ENCODE results near the gene KDM6A. TPM values are rescaled to one million over a fixed set of nuclear protein-coding genes. Genes with fewer than 3 reads are reported as not detected.
"Not testable (repeated sequence)": the region's sequence is repeated elsewhere in the genome, so short reads cannot be mapped to it uniquely, and the experiment has no call there.

KDM6A gene
- total RNA-seq, 1 donor from 2014 or later = 27.0 TPM

DNA sequence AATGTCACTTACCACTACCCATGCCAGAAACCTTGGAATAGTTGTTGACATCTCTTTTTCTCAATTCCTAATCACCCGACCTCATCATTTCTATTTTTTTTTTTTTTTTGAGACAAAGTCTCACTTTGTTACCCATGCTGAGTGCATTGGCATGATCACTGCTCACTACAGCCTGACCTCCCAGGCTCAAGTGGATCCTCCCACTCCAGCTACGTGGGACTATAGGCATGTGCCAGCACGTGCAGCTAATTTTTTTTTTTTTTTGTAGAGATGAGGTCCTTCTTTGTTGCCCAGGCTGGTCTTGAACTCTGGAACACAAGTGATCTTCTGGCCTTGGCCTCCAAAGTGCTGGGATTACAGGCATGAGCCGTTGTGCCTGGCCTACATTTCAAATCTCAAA lies 12.0 kb downstream of the KDM6A start:
- DNase-seq (ENCODE audit: extremely low read depth, low read depth, low spot score) = no peak

DNA sequence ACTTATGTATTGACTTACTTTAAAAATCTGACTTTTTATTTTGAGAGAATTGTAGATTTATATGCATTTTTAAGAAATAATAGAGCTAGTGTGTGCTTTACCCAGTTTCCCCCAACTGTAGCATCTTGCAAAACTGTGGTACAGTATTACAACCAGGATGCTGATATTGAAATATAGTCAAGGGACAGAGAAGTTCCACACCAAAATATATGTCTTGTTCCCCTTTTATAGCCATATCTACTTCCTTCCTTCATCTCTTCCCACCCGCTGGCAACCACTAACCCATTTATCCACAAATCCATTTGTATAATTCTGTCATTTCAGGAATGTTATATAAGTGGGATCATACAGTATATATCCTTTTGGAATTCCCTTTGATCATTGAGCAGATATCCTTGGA lies 16.8 kb downstream of the KDM6A start:
- no peak for DNase-seq (ENCODE audit: extremely low read depth, low read depth, low spot score)

DNA sequence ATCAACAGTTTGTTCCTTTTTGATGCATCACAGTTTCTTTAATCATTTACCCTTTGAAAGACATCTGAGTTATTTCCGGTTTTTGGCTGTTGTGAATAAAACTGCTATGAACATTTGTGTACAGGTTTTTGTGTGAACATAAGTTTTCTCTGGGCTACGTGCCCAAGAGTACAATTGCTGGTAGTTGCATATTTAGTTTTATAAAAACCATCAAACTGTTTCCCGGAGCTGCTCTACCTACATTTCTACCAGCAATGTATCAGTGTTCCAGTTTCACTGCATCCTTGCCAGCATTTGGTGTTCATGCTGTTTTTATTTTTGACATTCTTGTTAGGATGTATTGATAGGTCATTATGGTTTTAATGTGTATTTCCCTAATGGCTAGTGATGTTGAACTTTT lies 17.3 kb downstream of the KDM6A start:
- no peak for DNase-seq (ENCODE audit: extremely low read depth, low read depth, low spot score)

DNA sequence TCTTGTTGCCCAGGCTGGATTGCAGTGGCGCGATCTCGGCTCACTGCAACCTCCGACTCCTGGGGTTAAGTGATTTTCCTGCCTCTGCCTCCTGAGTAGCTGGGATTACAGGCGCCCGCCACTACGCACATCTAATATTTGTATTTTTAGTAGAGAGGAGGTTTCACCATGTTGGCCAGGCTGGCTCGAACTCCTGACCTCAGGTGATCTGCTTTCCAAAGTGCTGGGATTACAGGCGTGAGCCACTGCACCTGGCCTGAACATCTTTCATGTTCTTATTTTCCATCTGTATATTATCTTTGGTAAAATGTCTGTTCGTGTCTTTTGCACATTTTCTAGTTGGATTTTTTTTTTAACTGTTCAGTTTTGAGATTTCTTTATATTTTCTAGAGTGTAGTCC lies 17.7 kb downstream of the KDM6A start:
- DNase-seq (ENCODE audit: extremely low read depth, low read depth, low spot score) = not testable (repeated sequence)

DNA sequence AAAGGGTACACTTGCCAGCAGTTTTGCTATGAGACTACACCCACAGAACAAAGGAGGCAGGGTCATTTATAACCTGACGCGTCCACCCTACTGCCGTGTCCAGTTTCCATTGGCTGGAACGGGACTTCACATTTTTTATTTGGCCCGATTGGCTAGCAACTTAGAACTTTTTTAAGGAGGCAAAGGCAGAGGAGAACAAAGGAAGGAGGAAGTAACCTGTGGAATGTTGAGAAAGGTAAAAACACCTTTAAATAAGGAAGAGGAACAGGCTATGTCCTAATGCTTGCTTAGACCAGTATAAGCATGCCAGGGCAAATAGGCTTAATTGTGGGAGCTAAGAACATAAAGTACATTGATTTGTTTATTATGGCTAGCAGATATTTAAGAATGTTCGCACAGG lies 18.7 kb downstream of the KDM6A start:
- DNase-seq (ENCODE audit: extremely low read depth, low read depth, low spot score) = no peak

DNA sequence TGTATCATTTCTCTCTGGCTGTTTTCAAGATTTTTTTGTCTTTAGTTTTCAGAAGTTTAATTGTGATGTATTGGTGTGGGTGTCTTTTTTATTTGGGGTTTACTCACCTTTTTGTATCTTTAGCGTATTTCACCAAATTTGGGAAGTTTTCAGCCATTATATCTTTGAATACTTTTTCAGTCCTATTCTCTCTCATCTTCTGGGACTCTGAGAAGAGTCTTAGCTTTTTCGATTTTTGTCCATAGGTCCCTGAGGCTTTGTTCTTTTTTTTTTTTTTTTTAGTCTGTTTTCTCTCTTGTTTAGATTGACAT lies 23.8 kb downstream of the KDM6A start:
- no peak for DNase-seq (ENCODE audit: extremely low read depth, low read depth, low spot score)

DNA sequence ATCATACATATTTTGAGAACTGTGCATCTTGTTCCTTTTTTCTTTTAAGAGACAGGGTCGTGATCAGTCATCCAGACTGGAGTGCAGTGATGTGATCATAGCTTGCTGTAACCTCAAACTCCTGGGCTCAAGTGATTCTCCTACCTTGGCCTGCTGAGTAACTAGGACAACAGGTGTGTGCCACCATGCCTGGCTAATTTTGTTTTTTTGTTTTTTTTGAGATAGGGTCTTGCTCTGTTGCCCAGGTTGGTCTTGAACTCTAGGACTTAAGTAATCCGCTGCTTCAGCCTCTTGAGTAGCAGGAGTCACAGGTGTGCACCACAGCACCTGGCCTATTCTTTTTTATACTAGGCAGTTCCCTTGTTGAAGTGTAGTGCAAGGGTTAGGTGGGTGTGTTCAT lies 24.6 kb downstream of the KDM6A start:
- no peak for DNase-seq (ENCODE audit: extremely low read depth, low read depth, low spot score)

DNA sequence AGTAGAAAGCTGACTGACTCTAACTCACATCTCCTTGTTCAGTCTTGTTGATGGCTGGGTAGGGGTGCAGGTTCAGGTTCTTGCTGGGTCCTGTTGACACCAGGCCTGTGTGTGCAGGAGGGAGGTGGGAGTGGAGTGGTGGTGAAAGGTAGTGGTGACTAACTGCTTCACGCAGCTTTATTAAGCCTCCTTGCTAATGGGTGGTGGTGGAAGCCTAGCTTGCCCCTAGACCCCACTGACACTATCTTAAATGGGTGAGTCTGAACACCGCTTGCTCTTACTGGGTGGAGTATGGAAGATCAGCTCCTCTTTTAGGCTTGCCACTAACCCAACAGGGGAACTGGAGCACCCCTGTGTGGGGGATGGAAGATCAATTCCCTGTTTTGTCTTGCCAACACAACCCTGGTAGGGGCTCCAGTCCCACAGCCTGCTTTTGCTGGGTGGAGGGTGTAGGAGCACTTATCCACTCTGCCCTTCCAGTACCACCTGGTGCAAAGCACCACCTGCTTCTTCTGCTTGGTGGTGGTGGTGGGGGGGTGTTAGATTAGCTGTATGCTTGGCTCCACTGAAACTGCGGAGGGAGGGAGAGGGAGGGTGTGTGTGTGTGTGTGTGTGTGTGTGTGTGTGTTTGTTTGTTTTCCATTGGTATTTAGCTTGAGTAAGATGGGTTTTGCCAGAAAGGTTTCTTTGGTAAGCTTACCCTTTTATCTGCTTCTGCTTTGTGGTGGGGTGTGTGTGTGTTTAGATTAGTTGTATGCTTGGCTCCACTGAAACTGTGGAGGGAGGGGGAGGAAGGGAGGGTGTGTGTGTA lies 25.6 kb downstream of the KDM6A start:
- no peak for DNase-seq (ENCODE audit: extremely low read depth, low read depth, low spot score)

DNA sequence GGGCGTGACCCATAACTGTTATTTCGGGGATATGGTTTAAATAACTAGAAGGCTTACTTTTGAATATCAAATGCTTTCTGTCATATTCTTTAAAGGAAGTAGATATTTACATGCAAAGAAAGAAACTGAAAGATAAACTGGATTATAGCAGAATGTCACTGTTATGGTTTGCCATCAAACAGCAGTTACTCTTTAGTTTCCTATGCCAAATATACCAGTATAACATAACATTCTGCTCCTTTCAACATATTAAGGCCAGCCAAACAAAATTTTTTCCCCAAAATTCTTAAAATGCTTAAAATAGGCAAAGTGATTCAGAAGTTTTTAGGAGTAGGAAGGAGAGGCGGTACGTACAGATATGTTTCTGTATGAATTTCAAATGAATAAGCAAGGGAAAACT lies 27.0 kb downstream of the KDM6A start:
- DNase-seq (ENCODE audit: extremely low read depth, low read depth, low spot score) = no peak

DNA sequence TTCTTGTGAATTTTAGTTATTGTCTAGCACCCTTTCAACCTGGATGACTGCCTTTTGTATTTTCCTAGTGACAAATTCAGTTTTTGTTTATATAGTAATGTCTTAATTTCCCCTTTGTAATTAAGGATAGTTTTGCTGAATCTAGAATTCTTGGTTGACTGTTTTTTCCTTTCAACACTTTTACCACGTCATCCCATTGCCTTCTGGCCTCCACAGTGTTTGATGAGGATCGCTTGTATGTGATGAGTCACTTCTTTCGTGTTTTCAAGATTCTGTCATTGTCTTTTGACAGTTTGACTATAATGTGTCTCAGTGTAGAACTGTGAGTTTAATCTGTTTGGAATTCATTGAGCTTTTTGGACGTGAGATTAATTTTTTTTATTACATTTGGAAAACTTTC lies 30.1 kb downstream of the KDM6A start:
- DNase-seq (ENCODE audit: extremely low read depth, low read depth, low spot score) = peak; percentile 54

DNA sequence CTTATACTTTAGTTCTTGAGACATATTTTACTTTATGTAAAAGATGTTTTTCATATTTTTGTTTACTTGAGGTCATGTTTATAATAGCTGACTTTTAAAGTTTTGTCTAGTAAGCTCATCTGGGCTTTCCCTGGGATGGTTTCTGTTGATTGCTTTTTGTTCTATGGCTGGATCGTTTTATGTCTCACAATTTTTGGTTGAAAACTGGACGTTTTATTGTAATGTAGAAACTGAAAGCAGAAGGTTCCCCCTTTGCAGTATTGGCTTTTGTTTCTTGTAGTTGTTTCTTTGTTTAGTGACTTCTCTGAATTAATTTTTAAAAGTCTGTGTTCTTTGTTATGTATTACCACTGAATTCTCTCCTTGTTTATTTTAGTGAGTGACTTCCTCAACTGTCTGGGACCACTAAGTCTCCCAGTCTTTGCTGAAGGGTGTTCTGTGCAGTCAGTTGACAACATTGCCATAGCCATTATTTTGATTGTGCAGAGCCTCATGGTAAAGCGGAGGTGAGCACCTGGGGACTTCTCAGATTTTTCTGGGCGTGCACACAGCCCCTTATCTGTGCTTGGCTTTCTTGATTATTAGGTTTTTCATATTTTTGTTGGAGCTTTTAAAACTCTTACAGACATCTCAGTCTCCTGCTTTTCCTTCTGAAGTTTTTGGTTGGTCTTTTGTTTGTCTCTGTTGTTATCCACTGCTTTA lies 31.0 kb downstream of the KDM6A start:
- no peak for DNase-seq (ENCODE audit: extremely low read depth, low read depth, low spot score)

DNA sequence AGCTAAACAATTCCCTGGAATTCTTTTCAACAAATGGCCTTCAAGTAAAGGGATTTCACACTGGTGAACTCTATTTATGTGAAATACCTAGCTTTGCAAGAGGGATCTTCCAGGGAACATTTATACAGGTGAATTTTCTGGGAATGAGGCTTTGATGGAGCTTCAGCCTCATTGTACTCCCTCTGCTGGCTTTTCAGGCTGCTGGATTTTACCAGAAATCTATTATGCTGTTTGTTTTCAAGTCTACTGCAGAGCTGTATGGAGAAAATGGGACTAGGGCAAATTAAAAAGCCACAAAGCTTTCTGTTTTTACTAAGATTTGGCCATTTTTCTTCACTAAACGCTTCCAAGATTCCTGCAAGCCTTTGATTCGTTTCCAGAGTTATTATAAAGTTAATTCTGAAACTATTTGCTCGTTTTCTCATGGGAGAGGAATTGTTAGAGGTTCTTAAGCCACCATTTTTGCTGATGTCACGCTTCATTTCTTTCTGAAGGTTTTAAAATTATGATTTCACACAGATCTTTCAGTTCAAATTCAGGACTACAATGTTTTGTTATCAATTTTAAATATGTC lies 31.6 kb downstream of the KDM6A start:
- DNase-seq (ENCODE audit: extremely low read depth, low read depth, low spot score) = no peak

DNA sequence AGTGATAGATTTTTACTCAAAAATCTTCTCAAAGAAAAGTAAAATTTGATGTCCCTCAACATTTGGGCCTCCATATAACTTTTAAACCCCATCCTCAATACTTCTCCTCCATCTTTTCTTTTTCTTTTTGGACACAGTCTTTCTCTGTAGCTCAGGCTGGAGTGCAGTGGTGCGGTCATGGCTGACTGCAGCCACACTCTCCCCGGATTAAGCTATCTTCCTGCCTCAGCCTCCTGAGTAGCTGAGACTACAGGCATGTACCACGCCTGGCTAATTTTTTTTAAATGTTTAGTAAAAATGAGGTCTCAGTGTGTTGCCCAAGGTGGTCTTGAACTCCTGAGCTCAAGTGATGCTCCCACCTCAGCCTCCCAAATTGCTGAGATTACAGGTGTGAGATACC lies 33.1 kb downstream of the KDM6A start:
- no peak for DNase-seq (ENCODE audit: extremely low read depth, low read depth, low spot score)

DNA sequence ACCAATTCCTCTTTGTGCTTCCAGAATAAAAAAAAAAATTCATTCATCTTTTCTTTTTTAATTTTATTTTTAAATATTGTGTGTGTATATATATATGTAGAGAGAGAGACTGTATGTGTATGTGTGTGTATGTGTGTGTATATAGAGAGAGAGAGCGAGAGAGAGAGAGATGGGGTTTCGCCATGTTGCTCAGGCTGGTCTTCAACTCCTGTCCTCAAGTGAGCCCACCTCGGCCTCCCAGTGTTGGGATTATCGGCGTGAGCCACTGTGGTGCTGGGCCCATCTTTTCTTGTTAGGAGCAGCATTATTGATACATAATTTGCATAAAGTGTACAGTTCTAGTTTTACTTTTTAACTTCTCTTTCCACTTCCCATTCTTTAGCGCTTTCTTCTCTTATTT lies 33.6 kb downstream of the KDM6A start:
- no peak for DNase-seq (ENCODE audit: extremely low read depth, low read depth, low spot score)

DNA sequence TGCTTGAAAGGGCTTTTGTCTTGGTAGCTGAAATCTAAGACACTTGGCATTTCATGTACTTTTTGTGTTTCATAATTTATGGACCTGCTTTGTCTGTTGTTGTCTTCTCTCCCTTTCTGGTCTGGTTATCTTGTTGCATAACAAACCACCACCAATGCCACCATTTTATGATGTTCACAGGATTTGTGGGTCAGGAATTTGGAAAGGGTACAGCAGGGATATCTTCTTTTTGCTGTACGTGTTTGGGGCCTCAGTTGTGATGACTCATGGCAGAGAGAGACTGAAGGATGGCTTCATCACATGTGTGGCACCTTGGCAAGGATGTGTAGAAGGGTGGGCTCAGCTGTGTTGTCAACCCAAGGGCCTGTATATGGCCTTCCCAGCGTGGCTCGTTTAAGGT lies 35.2 kb downstream of the KDM6A start:
- no peak for DNase-seq (ENCODE audit: extremely low read depth, low read depth, low spot score)

DNA sequence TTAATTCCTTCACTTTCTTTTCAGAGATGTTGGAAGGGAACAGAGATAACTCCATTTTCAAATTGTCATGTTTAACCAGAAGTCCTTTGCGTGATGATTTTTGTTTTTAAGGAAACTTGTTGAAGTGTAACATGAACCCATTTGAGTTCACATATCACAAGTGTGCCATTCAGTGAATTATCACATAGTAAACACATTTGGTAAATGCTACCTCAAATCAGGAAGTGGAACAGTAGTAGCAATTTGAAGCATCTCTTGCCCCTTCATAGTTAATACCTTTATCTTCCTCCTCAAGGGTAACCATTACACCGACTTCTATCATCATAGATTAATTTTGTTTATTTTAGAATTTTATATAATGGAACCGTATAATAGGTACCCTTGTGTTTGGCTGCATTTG lies 35.8 kb downstream of the KDM6A start:
- no peak for DNase-seq (ENCODE audit: extremely low read depth, low read depth, low spot score)

DNA sequence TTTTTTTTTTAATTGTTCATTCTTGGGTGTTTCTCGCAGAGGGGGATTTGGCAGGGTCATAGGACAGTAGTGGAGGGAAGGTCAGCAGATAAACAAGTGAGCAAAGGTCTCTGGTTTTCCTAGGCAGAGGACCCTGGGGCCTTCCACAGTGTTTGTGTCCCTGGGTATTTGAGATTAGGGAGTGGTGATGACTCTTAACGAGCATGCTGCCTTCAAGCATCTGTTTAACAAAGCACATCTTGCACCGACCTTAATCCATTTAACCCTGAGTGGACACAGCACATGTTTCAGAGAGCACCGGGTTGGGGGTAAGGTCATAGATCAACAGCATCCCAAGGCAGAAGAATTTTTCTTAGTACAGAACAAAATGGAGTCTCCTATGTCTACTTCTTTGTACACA lies 37.5 kb downstream of the KDM6A start:
- not testable (repeated sequence) for DNase-seq (ENCODE audit: extremely low read depth, low read depth, low spot score)

DNA sequence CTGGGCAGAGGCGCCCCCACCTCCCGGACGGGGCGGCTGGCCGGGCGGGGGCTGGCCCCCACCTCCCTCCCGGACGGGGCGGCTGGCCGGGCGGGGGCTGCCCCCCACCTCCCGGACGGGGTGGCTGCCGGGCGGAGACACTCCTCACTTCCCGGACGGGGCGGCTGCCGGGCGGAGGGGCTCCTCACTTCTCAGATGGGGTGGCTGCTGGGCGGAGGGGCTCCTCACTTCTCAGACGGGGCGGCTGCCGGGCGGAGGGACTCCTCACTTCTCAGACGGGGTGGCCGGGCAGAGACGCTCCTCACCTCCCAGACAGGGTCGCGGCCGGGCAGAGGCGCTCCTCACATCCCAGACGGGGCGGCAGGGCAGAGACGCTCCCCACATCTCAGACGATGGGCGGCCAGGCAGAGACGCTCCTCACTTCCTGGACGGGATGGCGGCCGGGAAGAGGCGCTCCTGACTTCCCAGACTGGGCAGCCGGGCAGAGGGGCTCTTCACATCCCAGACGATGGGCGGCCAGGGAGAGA lies 38.1 kb downstream of the KDM6A start:
- not testable (repeated sequence) for DNase-seq (ENCODE audit: extremely low read depth, low read depth, low spot score)

DNA sequence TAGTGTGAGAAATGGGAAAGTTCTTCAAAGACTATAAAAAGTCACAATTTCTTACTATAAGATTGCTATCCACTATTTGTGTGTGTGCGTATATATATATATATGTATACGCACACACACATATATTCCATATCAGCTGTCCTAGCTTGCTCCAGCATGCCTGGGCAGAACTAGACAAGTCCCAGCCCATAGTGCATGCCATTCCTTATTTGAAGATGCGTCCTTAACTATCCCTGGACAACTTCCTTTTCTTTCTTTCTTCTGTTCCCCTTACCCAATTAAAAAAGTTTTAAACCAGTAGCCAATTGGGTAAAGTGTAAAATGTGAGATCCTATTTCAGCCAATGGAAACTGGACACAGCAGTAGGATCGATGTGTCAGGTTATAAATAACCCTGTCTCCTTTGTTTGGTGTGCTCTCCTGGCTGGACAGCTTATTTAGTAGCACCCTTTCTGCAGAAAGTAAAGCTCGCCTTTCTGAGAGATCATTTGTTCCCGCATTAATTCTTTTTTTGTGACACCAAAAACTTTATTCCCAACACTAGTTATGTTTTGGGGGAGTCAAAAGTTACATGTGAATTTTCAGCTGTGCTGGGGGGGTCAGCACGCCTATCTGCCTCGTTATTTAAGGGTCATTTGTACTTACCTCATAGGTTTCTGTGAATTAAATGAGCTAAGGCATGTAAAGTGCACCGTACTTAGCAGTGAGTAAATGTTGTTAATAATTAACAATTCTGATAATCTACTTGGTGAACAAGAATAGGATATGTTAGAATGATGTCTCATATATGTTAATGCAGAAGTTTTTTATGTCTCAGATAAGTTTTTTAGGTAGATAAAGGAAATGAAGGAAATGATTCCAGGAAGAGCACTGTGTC lies 40.9 kb downstream of the KDM6A start:
- no peak for DNase-seq (ENCODE audit: extremely low read depth, low read depth, low spot score)

DNA sequence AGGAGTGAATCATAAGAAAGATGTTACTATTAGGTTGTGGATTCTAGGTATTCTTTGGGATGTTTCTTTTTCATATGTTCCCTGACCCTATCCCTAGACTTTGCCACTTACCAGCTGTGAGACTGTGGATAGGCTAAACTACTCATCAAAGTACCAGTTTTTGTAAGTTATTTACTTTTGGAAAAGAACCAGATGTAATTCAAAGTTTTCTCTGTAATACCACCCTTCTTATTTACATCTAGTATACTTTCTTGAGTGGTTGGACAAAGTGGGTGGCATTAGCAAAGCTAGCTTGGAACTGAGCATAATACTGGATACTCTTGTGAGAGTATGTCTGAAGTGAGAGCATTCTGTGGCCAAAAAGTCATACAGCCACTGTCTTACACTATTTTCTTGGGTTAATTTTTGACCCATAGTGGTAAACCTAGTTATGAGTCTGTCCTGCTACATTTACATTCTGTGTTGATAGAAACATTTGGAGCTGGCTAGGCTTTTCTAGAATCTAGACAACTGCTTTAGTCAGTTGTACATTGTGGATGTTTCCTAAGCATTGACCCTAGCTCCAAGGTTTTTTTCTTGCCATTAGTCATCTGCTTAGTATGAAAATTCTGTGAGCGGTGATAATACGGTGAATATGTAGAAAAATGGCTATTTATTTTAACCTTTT lies 41.7 kb downstream of the KDM6A start:
- no peak for DNase-seq (ENCODE audit: extremely low read depth, low read depth, low spot score)
